Measurements from ENCODE around the gene EIF1.
"Not testable (repeated sequence)": the region's sequence is repeated elsewhere in the genome, so short reads cannot be mapped to it uniquely, and the experiment has no call there.

Gene EIF1

DNA sequence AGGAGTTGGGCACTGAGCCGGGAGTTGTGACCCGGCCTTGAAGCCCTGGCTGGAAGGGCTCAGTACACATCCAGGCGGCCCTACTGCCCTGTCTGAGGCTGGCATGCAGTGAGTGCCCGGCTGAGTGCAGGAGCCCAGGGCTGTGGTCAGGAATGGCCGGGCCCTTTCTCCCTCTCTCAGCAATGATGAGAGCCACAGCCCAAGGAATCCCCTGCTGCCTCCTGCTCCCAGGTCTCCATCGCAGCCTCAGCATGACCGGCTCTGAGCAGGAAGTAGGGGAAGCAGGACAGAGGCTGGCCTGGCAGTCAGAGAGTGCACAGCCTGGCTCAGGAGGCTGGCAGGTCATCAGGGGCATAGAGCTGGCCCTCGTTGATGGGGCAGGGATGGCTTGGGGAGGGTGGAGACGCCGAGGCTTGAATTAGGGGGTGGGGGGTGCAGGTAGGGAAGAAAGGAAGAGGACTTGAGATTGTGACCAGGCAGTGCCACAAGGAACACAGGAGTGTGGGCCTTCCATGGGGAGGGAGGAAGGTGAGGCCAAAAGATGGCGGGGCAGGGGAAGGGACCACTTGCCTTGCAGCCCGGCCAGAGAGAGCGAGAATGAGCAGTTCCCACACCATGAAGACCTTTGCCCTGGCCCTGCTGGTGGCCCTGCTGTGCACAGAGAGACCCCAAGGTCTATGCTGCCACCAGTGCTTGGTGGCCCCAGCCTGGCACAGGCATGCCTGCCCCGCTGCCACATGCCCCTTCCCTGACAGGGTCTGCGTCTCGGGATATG lies 32.2 kb upstream of the EIF1 start:
- no peak for DNase-seq

DNA sequence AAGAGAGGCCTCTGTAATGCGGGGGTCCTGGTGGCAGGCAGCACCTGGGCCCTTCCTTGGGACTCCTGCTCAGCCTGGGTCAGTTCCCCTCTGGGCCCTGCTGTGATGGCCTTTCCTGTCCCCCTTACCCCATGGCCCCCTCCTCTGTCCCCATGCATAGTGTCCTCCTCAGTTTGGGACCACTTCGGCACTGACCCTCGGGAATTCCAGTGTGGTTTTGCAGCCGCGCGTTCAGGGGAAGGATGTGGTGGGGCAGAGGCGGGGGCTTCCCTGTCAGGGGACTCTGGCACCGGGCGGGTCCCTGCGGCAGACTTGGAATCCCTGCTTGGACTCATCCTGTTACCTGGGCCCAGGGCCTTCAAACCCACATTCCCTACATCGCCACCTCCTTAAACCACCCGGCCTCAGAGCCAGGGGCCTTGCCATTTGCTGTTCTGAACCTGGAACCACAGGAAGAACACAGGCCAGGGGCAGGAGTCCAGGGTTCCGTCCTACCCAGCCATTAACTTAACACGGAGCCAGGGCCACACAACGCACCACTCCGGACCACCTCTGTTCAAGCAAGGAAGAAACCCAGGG lies 31.4 kb upstream of the EIF1 start:
- no peak for DNase-seq

DNA sequence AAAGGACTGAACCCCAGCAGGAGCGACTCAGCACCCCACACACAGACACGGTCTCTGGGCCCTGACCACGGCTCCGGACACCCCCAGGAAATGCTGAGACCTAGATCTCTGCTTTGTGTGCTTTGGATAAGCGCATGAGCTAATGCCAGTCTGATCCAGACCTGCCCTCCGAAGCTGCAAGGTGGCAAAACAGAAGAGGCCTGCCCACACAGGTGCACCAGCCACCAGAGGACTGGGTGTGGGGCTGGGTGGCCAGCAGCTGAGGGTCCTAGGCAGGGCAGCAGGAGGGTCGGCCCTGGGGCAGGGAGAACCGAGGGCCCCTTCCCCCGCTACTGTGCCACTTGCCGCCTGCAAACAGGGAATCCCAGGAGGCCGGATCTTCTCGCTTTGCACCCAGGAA lies 30.7 kb upstream of the EIF1 start:
- no peak for DNase-seq

DNA sequence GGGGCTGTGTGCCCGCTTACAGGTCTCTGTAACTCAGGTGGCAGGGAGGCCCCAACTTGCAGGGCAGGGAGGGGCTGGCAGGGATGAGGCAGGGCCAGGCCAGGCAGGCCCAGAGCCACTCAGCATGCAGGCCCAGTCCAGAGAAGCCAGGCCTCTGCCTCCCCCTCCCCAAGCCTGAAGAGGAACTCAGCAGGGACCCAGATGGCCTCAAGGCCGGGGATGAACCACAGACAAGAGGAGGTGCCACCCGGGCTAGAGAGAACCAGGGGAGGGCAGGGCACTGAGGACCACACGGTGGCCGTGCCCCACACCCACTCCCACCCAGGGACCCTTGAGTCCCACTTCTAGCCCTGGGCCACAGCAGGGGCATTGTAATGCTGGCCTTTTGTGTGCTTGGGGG lies 29.8 kb upstream of the EIF1 start:
- no peak for DNase-seq

DNA sequence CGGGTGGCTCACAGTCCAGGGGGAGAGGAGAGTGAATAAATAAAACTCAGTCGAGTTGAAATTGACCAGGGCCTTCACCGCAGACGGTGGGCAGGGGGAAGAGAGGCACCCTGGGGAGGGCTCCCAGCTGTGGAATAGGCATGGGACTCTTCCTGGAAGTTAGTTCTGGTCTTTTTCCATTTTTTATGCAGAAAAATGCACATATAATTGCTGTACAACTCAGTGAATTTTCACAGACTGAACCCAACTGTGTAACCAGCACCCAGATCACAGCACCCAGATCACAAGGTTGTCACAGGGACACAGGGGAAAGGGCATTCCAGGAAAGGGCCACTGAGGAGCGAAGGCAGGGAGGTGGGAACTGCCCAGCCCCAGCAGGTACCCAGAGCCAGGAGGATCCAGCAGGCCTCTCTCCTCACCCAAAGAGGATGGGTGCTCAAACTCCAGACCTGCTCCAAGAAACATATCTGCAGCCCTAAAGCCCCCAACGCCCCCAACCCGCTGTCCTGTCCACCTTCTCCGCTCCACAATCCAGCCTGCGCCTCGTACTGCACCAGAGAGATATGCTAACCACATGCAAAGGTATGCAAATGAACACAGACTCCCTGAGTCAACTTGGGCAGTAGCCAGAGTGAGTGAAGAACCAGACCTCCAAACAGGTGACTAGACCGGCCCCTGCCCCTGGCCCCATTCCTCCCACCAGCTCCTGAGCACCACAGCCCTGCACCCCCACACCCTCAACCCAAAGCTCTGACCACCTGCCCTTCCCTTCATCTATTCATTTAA lies 29.1 kb upstream of the EIF1 start:
- no peak for DNase-seq

DNA sequence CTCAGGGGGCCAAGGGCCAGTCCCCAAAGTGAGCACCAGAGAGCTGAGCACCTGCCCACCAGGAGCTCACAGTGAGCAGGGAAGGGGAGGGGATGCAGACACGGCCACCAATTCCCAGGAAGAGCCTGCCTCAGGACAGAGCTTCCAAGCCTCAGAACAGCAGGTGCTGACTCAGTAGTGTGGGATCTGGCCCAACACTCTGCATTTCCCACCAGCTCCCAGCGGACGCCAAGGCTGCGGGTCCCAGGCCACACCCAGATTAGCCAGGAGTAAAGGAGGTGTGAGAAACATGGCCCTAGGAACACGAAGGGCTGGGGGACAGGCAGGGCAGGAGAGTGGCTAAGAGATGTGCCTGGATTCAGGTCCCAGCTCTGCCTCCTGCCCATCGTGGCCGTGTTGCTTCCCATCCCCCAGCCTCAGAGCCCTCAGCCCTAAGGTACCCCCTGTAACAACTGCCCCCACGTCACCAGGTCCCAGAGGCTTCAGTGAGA lies 28.4 kb upstream of the EIF1 start:
- no peak for DNase-seq

DNA sequence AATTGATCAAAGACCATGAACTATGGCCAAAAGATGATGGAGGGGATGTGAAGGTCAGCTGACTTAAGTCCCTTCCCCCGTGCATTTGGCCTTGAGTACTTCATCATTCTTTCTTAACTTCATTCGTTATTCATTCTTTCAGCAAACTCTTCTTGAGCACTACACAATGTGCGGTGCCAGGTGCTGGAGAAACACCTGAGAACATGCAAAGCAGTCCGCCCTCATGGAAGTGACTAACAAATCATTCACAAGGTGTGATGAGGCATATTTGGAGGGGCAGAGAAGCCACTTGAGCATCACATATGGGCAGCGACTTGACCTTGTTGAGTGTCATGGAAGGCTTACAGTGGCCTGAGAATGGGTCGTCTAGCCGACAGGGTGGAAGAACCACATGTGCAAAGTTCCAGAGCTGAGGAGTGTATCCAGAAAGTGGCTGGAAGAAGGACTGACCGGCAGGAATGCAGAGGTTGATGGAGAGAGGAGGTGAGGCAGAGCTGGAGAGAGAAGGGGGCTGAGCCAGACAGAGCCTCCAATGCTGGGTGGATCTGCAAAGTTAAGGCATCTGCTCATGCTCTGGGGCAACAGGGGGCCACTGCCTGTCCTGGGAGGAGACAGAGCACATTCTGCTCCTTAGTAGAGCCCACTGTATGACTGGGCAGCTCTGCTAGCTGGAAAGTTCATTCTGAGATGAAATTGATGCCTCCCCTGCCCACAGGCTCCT lies 25.1 kb upstream of the EIF1 start:
- DNase-seq: no peak

DNA sequence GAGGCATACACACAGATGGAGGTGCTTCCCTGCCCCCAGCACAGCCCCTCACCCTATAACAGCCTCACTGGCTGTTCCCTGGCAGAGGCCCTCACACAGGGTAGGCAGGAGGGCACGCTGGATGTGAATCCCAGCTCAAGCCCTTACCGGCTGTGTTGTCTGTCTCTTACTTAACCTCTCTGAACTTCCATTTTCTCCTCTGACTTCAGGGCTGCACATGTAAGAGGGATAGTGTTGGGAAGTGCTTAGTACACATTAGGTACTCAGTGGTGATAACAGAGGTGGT lies 24.6 kb upstream of the EIF1 start:
- no peak for DNase-seq

DNA sequence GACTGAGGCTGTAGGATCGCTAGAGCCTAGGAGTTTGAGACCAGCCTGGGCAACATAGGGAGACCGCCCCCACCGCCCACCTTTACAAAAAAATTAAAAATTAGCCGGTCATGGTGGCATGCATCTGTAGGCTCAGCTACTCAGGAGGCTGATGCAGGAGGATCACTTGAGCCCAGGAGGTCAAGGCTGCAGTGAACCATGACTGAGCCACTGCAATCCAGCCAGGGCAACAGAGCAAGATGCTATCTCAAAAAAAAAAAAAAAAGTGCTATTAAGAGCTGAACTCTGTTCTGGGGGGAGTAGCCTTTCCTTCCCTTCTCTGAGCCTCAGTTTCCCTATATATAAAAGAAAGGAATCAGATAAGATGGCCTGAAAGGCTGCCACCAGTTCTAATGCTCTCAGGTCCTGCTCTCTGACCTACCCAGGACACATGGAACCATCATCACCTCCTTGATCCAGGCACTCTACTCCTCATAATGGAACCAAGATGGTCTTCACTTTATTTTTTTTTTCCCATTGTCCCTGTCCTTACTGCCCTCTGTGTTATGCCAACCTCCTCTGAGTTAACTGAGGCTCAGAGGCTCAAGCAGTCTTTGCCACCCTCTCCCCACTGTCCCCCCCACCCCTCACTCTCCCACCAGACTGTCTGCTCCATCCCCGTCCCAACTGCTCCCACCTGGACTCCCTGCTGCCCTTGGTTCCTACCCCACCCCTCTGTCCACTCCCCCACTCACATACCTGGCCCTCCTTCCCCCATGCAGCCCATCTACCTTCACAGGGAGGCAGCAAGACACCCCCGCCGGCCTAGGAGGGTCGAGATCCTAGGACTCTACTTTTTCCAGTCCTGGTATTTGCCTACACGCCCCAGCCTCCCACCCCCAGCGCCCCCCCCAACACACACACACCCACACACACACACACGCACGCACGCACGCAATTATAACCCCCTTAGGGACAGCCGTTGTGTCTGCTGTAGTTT lies 23.8 kb upstream of the EIF1 start:
- no peak for DNase-seq

DNA sequence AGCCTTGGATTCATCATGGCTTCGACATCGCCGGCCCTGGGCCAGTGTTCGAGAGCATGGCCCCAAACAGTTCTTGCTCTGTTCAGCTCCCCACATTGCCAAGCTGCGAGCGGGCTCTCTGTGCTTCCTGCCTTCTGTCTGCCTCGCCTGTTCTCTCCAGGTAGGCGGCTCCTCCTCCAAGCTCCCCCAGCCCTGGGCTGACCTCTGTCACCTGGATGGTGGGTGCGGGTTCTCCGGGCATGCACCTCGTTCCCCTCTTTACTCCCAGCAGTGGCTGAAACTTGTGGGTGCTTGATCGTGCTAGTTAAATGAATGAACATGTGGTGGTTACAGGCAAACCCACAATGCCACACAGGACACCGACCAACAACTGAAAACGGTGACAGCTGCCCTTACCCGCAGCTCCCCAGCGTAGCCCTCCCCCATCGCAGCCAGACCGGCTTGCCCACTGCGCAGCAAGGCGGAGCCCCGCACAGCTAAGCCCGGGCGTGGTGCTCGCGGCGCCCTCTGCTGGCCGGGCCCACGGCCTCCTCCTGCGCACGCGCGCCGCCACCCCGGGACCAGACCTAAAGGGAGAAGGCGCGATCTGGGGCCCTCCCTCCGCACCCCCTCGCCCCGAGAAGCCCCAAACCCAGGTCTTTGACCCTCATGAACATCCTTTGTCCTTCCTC lies 23.0 kb upstream of the EIF1 start:
- DNase-seq: peak; percentile 30

DNA sequence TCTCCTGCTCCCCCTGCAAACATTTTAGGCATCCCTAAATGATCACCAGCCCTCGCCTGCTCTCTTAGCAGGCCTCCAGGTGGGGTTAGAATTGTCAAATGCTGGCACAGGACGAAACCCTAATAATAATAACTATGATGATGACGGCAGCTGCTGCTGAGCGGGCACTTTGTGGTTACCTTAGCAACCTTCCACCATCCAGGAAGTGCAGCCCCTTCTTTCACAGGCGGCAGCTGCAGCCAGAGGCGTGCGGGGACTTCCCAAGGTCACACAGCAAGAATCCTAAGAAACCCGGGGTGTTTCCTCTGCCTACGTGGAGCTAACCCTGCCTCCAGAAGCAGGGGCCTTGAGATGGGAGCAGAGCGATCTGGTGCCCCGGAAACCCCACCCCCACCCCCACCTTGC lies 22.4 kb upstream of the EIF1 start:
- no peak for DNase-seq

DNA sequence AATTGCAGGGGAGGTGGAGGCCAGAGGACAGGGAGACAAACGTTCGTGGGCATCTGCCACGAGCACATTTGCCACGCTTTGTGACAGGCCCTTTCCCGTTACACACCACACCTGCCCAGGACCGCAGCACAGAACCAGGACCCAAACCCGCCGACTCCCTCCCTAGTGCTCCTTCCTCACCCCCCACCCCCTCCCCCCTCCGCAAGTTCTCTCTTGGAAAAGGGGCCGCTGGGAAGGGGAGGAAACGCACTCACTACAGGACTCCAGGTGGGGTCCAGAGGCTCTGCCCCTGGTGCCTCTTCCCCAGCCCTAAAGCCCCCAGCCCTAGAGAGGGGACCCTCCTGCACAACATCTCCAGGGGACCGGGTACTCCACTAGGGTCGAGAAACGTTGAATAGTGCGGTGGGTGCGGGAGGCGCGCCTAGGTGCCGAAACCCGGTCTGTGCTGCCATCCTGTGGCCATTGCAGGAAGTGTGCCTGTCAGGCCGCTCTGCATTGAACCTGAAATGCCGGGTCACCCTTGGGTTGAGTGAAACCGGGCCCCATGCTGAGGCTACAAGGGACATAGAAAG lies 21.9 kb upstream of the EIF1 start:
- DNase-seq: peak; percentile 45

DNA sequence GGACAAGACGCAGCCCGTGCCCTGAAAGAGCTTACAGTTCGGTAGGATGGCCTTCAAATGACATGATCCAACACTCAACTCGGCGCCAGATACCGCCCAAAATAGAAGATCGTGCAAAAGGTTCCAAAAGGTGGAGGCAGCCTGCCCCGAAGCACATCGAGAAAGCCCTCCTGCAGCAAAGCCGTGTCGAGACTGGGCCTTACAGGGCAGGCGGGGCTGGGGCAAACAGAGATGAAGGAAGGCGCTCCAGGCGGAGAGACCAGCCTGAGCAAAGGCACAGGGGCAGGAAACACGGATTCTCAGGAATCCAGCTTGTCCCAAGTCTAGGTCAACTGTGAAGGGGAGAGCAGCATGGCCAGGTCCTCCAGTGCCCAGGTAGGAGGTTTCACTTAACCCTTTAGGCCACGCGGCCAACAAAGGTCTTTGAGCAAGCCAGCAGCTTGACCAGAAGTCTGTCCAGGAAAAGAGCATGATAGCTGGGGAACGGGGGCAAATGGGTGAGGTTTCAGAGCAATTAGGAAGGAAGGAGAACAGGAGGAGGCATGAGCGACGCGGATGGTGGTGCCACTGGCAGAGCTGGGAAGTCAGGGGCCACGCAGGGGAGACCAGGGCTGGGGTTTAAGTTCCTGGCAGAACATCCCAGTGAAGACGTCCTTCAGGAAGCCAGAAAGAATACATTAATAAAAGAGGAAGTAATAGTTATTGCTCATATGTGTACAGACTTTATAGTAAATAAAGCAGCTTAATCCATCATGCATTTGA lies 21.2 kb upstream of the EIF1 start:
- no peak for DNase-seq

DNA sequence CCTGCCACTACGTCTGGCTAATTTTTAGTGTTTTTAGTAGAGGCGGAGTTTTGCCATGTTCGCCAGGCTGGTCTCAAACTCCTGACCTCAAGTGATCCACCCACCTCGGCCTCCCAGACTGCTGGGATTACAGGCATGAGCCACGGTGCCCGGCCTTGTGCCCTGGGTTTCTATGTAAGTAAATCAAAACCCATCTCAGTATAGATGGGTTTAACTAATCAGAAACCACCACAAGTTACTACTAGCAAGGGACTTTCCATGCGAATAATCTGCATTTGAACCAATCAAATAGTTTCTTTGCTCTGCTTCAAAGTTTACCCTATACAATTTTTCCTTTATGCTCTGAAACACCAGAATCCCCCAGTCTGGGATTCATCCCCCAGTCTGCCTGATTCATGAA lies 16.5 kb upstream of the EIF1 start:
- no peak for DNase-seq

DNA sequence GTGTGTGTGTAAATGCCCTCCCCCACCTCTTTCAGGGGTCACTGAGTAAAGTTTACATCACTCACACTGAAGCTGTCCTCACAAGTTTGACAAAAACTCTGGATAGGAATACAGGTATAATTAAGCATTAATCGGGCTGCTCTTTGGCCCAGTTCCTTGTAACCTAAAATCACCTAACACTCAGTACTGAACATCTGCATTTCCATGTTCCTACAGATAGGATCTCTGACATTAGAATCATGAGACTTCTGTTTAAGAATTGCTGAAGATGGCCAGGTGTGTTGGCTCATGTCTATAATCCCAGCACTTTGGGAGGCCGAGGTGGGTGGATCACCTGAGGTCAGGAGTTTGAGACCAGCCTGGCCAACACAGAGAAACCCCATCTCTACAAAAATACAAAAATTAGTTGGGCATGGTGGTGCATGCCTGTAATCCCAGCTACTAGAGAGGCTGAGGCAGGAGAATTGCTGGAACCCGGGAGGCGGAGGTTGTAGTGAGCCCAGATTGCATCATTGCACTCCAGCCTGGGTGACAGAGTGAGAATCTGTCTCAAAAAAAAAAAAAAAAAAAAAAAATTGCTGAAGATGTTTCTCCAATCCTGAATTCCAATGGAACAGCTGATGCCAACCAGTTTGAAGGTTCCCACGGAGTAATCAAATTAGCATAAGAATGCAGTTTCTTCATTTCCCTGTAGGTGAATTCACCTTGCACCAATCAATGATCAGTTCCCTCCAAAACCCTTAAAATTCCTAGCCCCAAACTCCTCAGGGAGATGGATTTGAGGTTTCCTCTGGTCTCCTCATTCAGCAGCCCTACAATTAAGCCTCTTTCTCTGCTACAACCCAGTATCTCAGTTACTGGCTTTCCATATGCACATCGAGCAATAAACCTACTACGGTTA lies 13.3 kb upstream of the EIF1 start:
- DNase-seq: not testable (repeated sequence)

DNA sequence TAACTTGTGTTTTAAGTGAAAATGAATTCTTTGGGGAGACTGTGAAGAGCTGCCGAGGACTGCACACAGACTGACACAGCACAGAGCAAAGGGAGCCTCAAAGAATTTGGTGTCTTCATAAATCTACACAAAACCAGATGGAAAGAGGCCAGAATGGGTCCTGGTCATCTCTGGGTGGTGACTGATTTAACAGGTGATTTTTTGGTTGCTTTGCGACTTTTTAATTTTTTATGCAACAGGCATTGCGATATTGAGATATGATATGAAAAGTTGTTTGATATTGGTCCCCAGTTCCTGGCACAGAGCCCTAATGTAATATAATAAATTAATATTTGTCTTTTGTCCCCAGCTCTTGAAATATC lies 12.6 kb upstream of the EIF1 start:
- no peak for DNase-seq

DNA sequence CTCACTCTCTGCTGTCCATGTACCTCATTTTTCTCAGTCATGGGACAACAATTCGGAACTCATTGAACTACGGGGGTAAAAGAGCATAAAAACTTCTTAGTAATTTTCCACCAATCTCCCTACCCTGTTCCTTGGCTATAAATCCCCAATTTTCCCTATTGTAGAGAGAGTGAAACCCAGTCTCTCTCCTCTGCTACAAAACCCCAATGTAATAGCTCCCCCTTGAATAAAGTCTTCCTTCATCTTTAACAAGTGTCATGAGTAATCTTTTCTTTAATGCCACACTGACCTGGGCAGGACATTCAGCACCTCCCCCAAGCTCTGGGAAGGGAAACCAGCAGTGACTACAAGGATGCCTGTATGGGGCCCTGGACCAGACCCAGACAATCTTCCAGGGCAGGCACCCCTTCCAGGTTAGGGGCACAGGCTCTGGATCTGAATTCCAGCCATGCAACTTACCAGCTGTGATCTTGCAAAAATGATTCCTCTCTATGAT lies 10.2 kb upstream of the EIF1 start:
- DNase-seq: no peak

DNA sequence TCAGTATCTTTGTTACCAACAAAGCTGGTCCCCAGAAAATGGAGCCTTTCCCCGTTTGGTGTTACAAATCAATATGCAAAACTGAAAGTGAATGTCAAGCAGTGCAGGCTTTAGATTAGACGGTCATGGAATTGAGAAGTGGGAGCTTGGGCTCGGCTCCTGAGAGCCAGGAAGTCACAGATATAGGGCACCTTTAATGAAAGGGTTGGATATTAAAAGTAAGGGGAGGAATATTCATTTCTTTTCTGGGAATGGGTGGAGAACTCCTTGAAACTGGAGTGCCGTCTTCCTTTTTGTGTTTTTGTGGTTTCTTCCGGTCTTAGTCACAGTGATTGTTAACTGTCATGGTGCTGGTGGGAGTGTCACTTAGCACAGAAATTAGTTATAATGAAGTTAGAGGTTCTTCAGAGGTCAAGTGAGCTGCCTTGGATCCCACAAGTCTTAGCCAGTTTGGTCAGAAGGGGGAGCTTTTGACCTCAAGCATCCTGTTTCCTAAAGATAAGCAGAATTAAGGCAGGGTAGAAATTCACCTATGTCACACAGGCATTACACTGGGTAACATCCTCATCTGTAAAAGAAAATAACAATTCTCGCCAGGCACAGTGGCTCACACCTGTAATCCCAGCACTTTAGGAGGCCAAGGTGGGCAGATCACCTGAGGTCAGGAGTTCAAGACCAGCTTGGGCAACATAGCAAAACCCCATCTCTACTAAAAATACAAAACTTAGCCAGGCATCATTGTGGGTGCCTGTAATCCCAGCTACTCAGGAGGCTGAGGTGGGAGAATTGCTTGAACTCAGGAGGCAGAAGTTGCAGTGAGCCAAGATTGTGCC lies 9.6 kb upstream of the EIF1 start:
- no peak for DNase-seq
